DND-41 (cell line): ENCODE results near the gene FIBCD1.

Experiments used
- EZH2 ChIP-seq: IDR thresholded peaks from 3 replicates; pipeline ENCODE4 v1.6.1; 2012; ENCODE audit warnings: borderline replicate concordance, low read depth, mild to moderate bottlenecking, moderate library complexity, low read length, inconsistent platforms; ENCODE audit not compliant: severe bottlenecking
- TF ChIP-seq, protein P1 (sequence below): IDR thresholded peaks from 2 replicates; pipeline ENCODE4 v1.5.1; 2012; ENCODE audit warnings: borderline replicate concordance, low read length, moderate library complexity, mild to moderate bottlenecking; ENCODE audit not compliant: poor library complexity, severe bottlenecking; ENCODE audit errors: extremely low read depth

DNA sequence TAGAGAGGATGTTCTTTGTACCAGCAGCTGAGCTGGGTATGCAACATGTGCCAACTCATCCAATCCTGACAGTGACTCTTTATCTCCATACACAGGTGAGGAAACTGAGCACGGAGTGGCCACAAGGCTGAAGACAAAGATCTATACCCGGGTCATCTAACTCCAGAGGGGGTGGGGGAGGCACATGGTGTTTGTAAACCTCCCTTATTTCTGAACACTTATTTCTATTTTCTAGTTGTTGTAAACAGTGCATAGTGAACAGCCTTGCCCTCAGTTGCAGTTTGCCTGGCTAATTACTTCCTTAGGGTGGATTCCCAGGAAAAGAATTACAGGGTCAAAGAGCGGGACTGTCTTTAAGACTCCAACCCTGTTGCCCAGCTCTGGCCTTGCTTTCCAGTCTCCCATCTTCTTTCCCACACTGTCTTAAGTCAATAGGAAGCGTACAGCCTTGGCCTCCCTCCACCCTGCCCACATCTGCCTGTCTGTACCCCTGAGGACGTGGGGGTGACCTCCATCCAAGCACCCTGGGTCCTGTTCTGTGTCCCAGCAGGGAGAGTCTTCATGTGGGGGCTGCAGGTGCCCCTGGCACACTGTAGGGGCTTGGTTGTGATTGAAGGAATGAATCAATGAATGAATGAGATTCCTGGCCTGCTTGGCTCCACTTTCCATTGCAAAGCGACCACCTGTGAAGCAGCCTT, 13.2 kb upstream of the FIBCD1 start:
- TF ChIP-seq, protein P1, sequence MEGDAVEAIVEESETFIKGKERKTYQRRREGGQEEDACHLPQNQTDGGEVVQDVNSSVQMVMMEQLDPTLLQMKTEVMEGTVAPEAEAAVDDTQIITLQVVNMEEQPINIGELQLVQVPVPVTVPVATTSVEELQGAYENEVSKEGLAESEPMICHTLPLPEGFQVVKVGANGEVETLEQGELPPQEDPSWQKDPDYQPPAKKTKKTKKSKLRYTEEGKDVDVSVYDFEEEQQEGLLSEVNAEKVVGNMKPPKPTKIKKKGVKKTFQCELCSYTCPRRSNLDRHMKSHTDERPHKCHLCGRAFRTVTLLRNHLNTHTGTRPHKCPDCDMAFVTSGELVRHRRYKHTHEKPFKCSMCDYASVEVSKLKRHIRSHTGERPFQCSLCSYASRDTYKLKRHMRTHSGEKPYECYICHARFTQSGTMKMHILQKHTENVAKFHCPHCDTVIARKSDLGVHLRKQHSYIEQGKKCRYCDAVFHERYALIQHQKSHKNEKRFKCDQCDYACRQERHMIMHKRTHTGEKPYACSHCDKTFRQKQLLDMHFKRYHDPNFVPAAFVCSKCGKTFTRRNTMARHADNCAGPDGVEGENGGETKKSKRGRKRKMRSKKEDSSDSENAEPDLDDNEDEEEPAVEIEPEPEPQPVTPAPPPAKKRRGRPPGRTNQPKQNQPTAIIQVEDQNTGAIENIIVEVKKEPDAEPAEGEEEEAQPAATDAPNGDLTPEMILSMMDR, result no peak
- no peak for TF ChIP-seq EZH2
